HEK293 (cell line): ENCODE results near the gene NCR3LG1.

Source experiments
- CTCF ChIP-seq: fragments of 450-650 bp; formaldehyde crosslinking; IDR thresholded peaks from 2 replicates; pipeline ENCODE4 v1.5.1; 2016; ENCODE audit warnings: missing biosample characterization, missing genetic modification characterization
- REST ChIP-seq: fragments of 450-650 bp; formaldehyde crosslinking; IDR thresholded peaks from 2 replicates; pipeline ENCODE4 v1.5.1; 2016; ENCODE audit warnings: missing biosample characterization, missing genetic modification characterization
- SP2 ChIP-seq: fragments of 450-650 bp; formaldehyde crosslinking; IDR thresholded peaks from 2 replicates; pipeline ENCODE4 v1.5.1; 2016; ENCODE audit warnings: missing biosample characterization, missing genetic modification characterization
- ZBTB7A ChIP-seq: fragments of 450-650 bp; formaldehyde crosslinking; IDR thresholded peaks from 2 replicates; pipeline ENCODE4 v1.5.1; 2016; ENCODE audit warnings: low read depth, missing biosample characterization, missing genetic modification characterization
- ZNF146 ChIP-seq: fragments of 450-650 bp; formaldehyde crosslinking; IDR thresholded peaks from 2 replicates; pipeline ENCODE4 v1.5.1; 2016; ENCODE audit warnings: missing biosample characterization, missing genetic modification characterization
- ZNF274 ChIP-seq, 2 experiments: fragments of 200-500 bp in 1 of 2; fragments of 450-650 bp in 1 of 2; sonication (Bioruptor generic) in 1 of 2; formaldehyde crosslinking in 1 of 2; IDR thresholded peaks; 2 replicates each; pipeline versions ENCODE4 v1.5.1 to v1.6.1; 2014 to 2016; ENCODE audit warnings: borderline replicate concordance in 1 of 2, inconsistent platforms in 1 of 2, low read length in 1 of 2, missing biosample characterization in 1 of 2, missing genetic modification characterization in 1 of 2
- ZNF341 ChIP-seq: fragments of 450-650 bp; formaldehyde crosslinking; IDR thresholded peaks from 2 replicates; pipeline ENCODE4; 2016; ENCODE audit warnings: low read depth, missing biosample characterization, missing genetic modification characterization
- ZNF561 ChIP-seq: fragments of 450-650 bp; IDR thresholded peaks from 2 replicates; pipeline ENCODE4 v1.5.1; 2018; ENCODE audit warnings: missing biosample characterization, missing genetic modification characterization, borderline replicate concordance
- ZNF571 ChIP-seq: fragments of 450-650 bp; formaldehyde crosslinking; IDR thresholded peaks from 2 replicates; pipeline ENCODE4 v1.5.0; 2017; ENCODE audit warnings: missing biosample characterization, missing genetic modification characterization
- TF ChIP-seq, protein P1 (sequence below): fragments of 450-650 bp; formaldehyde crosslinking; IDR thresholded peaks from 2 replicates; pipeline ENCODE4 v1.5.1; 2016; ENCODE audit warnings: missing biosample characterization, missing genetic modification characterization

- TF ChIP-seq ZNF561: no peak
- no peak for TF ChIP-seq CTCF (tag by site-specific recombination)
- no peak for TF ChIP-seq ZNF146 (tag by site-specific recombination)
- TF ChIP-seq ZNF274 (IDR thresholded peaks at IDR 0.05; ENCODE audit: low read length): no peak
- no peak for TF ChIP-seq ZNF274 (tag by site-specific recombination; IDR thresholded peaks at IDR 0.05; ENCODE audit: borderline replicate concordance)
- TF ChIP-seq, protein P1, sequence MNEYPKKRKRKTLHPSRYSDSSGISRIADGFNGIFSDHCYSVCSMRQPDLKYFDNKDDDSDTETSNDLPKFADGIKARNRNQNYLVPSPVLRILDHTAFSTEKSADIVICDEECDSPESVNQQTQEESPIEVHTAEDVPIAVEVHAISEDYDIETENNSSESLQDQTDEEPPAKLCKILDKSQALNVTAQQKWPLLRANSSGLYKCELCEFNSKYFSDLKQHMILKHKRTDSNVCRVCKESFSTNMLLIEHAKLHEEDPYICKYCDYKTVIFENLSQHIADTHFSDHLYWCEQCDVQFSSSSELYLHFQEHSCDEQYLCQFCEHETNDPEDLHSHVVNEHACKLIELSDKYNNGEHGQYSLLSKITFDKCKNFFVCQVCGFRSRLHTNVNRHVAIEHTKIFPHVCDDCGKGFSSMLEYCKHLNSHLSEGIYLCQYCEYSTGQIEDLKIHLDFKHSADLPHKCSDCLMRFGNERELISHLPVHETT (tag by site-specific recombination): no peak
- no peak for TF ChIP-seq ZBTB7A
- no peak for TF ChIP-seq ZNF341
- no peak for TF ChIP-seq ZNF571 (tag by site-specific recombination)
- TF ChIP-seq REST (tag by site-specific recombination): no peak
- TF ChIP-seq SP2 (tag by site-specific recombination): no peak
Measured at GRCh38 chr11:17401316-17401715, 49.7 kb downstream of the NCR3LG1 start.
